ENCODE measurements around the gene GINS1.
A peak's percentile ranks its signal among the peaks of the same experiment; 100 is the strongest.

The GINS1 gene

DNA sequence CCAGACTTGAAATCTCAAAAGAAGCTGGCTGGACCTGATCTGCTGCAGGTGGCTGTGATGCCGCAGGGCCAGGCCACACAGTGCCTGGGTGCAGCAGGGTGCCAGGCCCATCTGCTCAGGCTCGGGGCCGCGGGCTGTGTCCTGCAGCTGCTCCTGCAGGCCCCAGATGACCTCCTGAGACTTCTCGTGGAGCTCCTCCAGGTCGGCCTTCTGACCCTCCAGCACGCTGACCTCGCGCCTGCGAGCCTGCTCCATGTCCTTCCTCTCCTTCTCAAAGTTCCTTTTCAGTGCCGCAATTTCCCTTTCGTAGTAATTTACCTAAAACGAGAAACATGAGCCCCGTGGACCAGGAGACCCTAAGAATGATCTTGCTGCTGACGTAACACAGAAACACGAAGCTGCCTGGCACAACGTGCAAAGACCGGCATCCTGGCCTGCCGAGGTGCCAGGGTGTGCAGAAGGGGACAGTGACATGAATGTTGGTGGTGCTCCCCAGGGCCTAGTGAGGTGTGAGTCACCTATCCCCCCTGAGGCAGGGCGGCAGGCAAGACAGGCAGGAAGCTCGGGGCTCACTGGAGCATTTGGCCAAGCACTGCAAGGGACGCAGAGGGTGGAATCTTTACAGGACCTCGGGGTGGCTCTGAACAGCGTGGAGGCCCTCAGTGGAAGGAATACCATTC lies 71.6 kb downstream of the GINS1 start:
- DNase-seq = no peak

DNA sequence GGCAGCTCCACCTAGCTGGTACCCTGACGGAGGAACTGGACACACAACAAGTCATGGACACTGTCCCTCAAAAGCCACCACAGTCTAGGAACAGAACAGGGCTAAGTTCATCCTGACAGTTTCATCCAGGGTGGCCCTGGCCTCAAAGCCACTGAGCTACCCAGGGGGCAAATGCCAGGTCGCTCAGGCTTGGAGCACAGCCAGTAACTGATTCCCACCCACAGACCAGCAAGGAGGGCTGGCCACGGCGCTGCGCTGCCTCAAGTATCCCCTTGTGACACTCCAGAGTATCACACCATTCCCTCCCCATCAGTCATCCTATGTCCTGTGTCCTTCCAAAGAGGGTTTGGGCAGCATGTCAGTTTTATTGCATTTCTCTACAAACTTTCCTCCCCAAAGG lies 72.2 kb downstream of the GINS1 start:
- DNase-seq = no peak

- no peak for DNase-seq
Measured at GRCh38 chr20:25480156-25480555, 72.7 kb downstream of the GINS1 start.

- DNase-seq = no peak
Measured at GRCh38 chr20:25480797-25481196, 73.3 kb downstream of the GINS1 start.

- DNase-seq = no peak
Measured at GRCh38 chr20:25481235-25481917, 73.9 kb downstream of the GINS1 start.

- DNase-seq = no peak
Measured at GRCh38 chr20:25481918-25482253, 74.4 kb downstream of the GINS1 start.

GRCh38 chr20:25483431-25484132 lies 76.1 kb downstream of the GINS1 start:
- DNase-seq = peak; percentile 48 to 90

DNA sequence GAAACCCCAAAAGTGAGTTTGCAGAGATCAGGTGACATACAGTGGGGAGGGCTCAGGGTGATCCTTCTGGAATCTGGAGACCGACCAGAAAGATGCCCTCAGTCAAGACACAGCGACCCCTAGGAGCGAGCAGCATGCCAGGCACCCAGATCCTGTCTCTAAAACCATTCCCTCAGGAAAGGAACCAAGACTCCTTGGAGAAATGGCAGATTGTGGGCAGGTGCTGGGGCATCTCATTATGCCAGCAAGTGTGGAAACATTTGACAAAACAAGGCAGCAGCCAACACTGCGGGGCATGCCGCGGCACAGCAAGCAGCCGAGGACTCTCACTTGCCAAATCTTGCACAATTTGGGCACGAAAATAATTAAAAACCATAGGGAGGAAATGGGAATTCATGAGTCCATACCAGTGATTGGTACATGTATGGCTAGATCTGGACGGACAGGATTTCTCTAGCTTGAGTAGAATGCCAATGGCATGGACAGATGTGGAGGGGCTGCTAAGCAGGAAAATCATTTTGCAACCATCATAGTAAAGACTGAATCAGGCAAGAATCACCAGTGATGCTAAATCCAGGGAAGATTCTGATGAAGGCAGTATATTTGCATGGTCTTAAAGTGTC lies 76.9 kb downstream of the GINS1 start:
- no peak for DNase-seq

- DNase-seq = no peak
Measured at GRCh38 chr20:25484911-25485511, 77.5 kb downstream of the GINS1 start.

DNA sequence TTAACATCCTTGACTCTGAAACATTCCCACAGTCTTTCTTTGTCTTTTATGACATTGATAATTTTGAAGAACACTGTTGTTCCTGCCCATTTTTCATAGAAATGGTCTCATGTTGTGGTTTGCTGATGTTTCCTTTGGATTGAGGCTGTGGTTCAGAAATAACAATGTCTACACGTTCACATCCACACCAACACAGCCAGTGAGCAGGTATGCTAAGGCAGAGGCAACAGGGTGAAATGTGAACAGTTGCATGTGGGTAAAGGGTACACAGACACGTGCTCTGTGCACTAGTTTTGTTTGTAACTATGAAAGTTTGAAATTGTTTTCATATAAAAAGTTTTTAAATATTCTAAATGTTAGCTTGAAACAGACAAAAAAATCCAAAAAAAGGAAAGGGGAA lies 78.4 kb downstream of the GINS1 start:
- no peak for DNase-seq

GRCh38 chr20:25486377-25486776 lies 78.9 kb downstream of the GINS1 start:
- no peak for DNase-seq

DNA sequence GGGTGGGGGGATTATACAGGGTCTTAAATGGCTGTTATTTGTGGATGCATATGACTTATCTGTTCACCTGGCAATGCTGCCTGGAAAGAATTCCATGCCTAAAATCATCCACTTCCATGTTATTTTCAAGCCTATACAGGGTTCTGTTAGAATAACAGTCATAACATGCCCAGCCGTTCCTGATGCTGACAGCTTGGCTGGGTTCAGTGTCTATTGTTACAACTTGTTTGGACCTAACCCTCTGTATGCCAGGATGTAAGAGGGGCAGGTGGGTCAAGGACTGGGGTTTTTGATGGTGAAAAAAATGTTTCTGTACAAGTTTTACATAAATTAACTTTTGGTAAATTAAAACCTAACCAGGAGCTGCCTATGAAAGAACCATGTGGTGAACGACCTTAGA lies 79.8 kb downstream of the GINS1 start:
- no peak for DNase-seq

DNA sequence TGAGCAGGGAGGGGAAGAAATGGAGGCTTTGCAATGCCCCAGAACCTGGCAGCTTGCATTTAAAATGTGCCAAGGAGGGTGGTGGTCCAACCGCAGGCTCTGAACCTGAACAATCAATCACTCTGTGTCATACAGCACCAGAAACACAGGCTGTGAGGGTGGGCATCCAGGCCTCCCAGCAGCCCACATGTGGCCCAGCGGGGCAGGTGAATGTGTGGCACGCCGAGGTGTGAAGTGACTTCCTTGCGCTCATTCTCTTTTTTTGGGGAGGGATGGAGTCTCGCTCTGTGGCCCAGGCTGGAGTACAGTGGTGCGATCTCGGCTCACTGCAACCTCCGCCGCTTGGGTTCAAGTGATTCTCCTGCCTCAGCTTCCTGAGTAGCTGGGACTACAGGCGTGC lies 80.5 kb downstream of the GINS1 start:
- DNase-seq = no peak

DNA sequence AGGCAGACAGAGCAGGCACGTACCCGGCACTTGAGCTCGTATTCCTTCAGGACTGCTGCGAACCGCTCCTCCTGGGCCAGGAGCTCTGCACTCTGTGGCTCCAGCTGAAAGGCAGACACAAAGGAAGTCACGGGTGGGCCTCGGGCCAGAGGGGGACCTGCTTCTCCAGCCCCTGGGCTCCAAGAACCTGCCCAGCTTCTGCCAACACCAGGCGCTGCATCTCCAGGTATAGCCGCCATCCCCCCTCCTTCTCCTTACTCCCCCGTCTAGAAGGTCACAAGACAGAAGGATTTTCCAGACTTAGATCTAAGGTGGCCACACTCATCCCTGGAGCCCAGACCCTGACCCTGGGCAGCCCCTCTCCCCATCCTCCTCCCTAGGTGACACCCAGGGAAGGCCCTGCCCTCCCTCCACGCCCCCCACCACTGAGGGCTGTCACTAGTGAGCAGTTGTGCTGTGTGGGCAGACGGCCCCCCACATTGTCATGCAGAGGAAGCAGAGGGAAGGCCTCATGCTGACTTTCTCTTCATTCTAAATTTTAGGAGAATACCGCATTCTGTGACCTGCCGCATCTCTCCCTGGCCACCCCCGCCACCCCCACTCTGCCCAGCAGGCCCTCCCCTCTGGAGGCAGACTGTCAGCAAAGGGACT lies 81.9 kb downstream of the GINS1 start:
- no peak for DNase-seq

DNA sequence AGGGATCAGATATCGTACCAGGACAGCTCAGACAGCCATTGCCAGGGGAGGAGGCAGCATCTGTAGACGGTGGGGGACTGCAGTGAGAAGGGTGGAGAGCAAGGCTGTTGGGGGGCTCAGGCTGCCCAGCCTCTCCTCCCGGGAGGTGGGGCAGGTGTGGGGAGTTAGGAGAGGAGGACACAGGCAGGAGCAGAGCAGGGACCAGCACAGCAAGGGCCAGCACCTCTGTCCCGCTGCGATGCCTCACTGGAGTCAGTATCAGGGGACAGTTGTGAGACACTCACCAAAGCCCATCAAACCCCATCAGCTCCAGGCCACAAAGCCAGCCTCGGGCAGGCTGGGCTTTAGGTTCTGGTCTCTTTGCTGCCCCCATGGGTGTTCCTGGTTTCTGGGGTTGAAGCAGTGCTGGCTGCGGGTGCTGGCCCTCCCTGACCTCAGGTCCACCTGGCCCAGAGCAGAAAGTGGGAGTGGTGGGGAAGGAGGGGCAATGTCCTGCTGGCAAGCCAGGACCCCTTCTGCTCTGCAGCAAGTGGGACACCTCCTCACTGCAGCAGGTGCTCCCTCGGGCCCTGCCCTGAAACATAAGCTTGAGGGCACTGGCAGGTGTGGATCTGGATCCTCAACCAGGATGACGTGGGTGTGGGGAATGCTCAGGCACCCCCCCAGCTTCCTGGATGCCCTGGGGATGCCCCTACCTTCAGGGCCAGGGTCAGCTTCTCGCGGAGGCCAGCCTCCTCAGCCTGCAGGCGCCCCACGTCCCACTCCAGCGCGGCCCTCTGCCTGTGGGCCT lies 83.4 kb downstream of the GINS1 start:
- DNase-seq = no peak

DNA sequence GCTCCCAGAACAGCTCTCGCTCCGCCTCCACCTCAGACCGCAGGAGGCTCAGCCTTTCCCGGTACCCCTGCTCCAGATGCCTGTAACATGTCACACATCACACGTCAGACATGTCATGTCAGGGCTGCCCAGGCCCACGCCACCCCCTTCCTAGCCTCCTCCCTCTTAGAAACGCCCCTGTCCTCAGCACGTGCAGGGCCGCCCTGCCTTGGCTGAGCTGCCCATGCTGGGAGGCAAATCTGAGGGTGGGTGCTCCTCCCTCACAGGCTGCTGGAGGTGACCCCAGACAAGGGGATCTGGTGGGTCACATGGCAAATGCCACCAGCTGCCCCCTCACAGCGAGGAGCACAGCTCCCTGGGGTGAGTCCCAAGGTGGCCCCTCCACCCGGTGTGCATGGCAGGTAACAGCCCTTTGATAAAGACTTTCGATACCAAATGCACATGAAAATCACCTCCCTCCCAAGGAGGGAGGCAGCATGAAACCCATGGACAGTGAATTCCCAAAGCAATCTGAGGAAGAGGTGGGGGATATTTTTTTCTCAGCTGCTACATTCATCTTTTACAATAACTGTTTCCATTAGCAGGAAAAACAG lies 84.1 kb downstream of the GINS1 start:
- no peak for DNase-seq

GRCh38 chr20:25493137-25493536 lies 85.7 kb downstream of the GINS1 start:
- no peak for DNase-seq

GRCh38 chr20:25493748-25494505 lies 86.5 kb downstream of the GINS1 start:
- DNase-seq = no peak

DNA sequence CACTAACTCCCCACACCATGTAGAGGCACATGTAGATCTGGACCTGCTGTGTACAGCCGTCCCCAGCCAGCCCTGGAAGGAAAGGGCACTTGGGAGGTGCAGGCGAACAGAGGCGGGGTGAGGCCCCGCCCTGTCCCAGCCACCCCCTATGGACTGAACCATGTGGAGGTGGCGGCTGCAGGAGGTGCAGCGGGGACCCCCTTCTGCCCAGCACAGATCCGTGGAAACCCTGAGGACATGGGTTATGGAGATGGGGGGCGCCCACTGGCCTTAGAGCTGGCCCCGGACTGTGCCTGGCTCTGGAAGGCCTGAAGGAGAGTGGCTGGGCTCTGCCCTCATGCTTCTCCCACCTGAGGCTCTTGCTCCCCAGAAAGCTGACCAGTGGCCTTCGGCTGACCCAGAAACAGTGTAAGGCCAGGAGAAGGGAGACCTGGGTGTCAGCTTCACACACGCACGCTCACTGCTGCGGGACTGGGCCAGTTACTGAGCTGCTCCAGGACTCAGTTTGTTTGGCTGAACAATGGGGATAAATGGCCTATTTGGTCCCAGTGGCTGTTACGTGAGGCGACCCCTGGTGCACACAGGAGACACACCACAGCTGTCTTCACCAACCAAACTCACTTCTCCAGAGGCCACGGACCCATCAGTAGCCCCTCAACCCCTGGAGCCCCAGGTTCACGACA lies 87.2 kb downstream of the GINS1 start:
- DNase-seq = no peak

DNA sequence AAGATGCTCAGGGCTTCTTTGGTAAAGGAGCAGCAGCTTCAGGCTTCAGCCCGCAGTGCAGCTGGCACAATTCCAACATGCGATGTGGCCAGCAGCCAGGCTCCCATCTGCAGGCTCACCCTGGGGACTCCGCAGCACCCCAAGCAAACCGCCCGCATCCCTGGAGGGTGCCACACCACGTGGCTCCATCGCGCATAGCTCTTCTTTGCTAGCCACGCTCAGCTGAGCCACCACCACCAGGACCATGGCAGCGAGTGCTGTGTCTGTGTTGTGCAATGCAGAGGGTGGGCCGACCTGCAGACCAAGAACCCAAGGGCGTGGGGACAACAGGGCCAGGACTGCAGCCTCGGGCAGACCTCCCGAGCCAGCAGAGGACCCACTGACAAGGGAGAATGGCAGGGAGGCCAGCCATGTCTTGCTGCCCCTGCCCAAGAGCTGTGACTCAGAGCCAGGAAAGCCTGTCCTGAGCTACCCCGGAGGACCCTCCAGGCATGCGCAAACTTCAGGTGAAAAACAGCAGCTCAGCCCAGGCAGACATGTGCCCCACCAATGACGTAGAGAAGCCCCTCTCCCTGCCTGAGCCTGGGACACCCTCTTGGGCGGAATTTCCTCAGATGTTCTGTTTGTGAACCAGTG lies 87.8 kb downstream of the GINS1 start:
- no peak for DNase-seq

All from inflammatory macrophage treated with lipopolysaccharide for 1 hour (primary cell).